Vagina (tissue), 2 donors: Measurements from ENCODE around the gene C11orf24. TPM values are rescaled to one million over a fixed set of nuclear protein-coding genes. Genes with fewer than 3 reads are reported as not detected.
"Not testable (repeated sequence)": the region's sequence is repeated elsewhere in the genome, so short reads cannot be mapped to it uniquely, and the experiment has no call there.

ENCODE experiments used
- DNase-seq, 2 donors: peaks; one replicate each; pipeline ENCODE4 v3.0.0-alpha.2; 2017; ENCODE audit errors: extremely low spot score in 2 of 2
- H3K27ac ChIP-seq: fragments of 200-600 bp; sonication (generic); one replicate; pipeline ENCODE4 v1.5.1; 2019
- H3K27me3 ChIP-seq: fragments of 200-600 bp; sonication (generic); one replicate; pipeline ENCODE4 v1.5.1; 2019
- H3K36me3 ChIP-seq, 2 donors: fragments of 200-600 bp; sonication (generic); one replicate each; pipeline ENCODE4 v1.5.1; 2017 to 2019
- H3K4me1 ChIP-seq: fragments of 200-600 bp; sonication (generic); one replicate; pipeline ENCODE4 v1.5.1; 2019
- H3K4me3 ChIP-seq, 2 donors: fragments of 200-600 bp; sonication (generic); 1 replicate in 1 of 2; 2 replicates in 1 of 2; pipeline ENCODE4 v1.5.1; 2016 to 2019
- H3K9me3 ChIP-seq: fragments of 200-600 bp; sonication (generic); one replicate; pipeline ENCODE4 v1.5.1; 2019
- CTCF ChIP-seq, 3 experiments: fragments of 450-650 bp in 2 of 3; fragments of 200-600 bp in 1 of 3; sonication (generic) in 1 of 3; IDR thresholded peaks; one replicate each; pipeline ENCODE4 v1.5.1; 2017 to 2019; ENCODE audit warnings: antibody characterized with exemption in 3 of 3, mild to moderate bottlenecking in 2 of 3, moderate library complexity in 2 of 3
- POLR2A ChIP-seq, 2 donors: fragments of 450-650 bp; IDR thresholded peaks; one replicate each; pipeline ENCODE4 v1.6.1; 2017; ENCODE audit warnings: antibody characterized with exemption in 2 of 2, mild to moderate bottlenecking in 2 of 2, moderate library complexity in 2 of 2
- POLR2AphosphoS5 ChIP-seq, 2 donors: sonication (generic); formaldehyde crosslinking; IDR thresholded peaks; one replicate each; pipeline ENCODE4 v1.9.0; 2017; ENCODE audit warnings: antibody characterized with exemption in 2 of 2, mild to moderate bottlenecking in 2 of 2, low read depth in 1 of 2; ENCODE audit not compliant: insufficient read depth in 1 of 2
- intact Hi-C: fragments of 100-400 bp; cut with DNase I; formaldehyde crosslinking; loops from one replicate; pipeline ENCODE4 v1.15.1; 2023
- total RNA-seq: library from RNA; depleted of rRNA; stranded (reverse); fragments of >200 nt; gene quantifications from one replicate; pipeline ENCODE4 v1.2.3, GENCODE V29; 2016

C11orf24 gene
- total RNA-seq, 1 donor from 2014 or later, result 38.1 TPM

- intact Hi-C loops, result loop anchor here (5.0 kb wide), 3 partner anchors 41 to 191 kb away; no protein-coding TSS in a partner anchor
- Histone ChIP-seq H3K27me3 (no peaks in the 10 kb centered on the region), H3K27ac (peak overlapping the region; percentile 73), H3K36me3 (peaks cover 0 to 10% of the 10 kb centered on the region in 2 donors), H3K4me1 (peaks cover 26% of the 10 kb centered on the region), H3K9me3 (no peaks in the 10 kb centered on the region), H3K4me3 (no peak overlapping the region)
- TF ChIP-seq POLR2A (IDR thresholded peaks at IDR 0.05), result no peak
- TF ChIP-seq POLR2AphosphoS5 (IDR thresholded peaks at IDR 0.05; ENCODE audit: insufficient read depth in 1 of 2, low read depth in 1 of 2), result peak in 1 of 2 donors; percentile 48
- no peak for DNase-seq
Measured at GRCh38 chr11:68256331-68256741, 15.4 kb downstream of the C11orf24 start.

GRCh38 chr11:68255526-68255925, 16.2 kb downstream of the C11orf24 start:
- H3K27ac ChIP-seq, result peak overlapping the region; percentile 73
- H3K9me3 ChIP-seq, result no peaks in the 10 kb centered on the region
- H3K4me1 ChIP-seq, result peaks cover 26% of the 10 kb centered on the region
- DNase-seq, result no peak
- peaks cover 0 to 2% of the 10 kb centered on the region in 2 donors for H3K36me3 ChIP-seq
- TF ChIP-seq POLR2A (IDR thresholded peaks at IDR 0.05) (no peak), POLR2AphosphoS5 (IDR thresholded peaks at IDR 0.05; ENCODE audit: insufficient read depth in 1 of 2, low read depth in 1 of 2) (no peak), CTCF (IDR thresholded peaks at IDR 0.05) (no peak)
- H3K27me3 ChIP-seq, result no peaks in the 10 kb centered on the region
- intact Hi-C loops, result loop anchor here (5.0 kb wide), 3 partner anchors 42 to 192 kb away; no protein-coding TSS in a partner anchor
- H3K4me3 ChIP-seq, result no peak overlapping the region

- TF ChIP-seq POLR2A (IDR thresholded peaks at IDR 0.05), result no peak
- H3K27me3 ChIP-seq, result no peaks in the 10 kb centered on the region
- H3K9me3 ChIP-seq, result no peaks in the 10 kb centered on the region
- H3K4me1 ChIP-seq, result peaks cover 26% of the 10 kb centered on the region
- no peak for DNase-seq
- no peak overlapping the region for H3K27ac ChIP-seq
- intact Hi-C loops, result no loop called here
- H3K4me3 ChIP-seq, result no peak overlapping the region
- H3K36me3 ChIP-seq, result no peaks in the 10 kb centered on the region
Measured at GRCh38 chr11:68254421-68254820, 17.4 kb downstream of the C11orf24 start.

- peaks cover 13% of the 10 kb centered on the region for H3K4me1 ChIP-seq
- TF ChIP-seq POLR2A (IDR thresholded peaks at IDR 0.05) (no peak), POLR2AphosphoS5 (IDR thresholded peaks at IDR 0.05; ENCODE audit: insufficient read depth in 1 of 2, low read depth in 1 of 2) (no peak), CTCF (IDR thresholded peaks at IDR 0.05) (no peak)
- no peak for DNase-seq
- intact Hi-C loops, result no loop called here
- H3K27ac ChIP-seq, result no peak overlapping the region
- no peak overlapping the region for H3K4me3 ChIP-seq
- H3K9me3 ChIP-seq, result no peaks in the 10 kb centered on the region
- no peaks in the 10 kb centered on the region for H3K27me3 ChIP-seq
- H3K36me3 ChIP-seq, result no peaks in the 10 kb centered on the region
Measured at GRCh38 chr11:68251765-68252164, 20.0 kb downstream of the C11orf24 start.

GRCh38 chr11:68244912-68245311, 26.9 kb downstream of the C11orf24 start:
- H3K4me1 ChIP-seq, H3K27me3 ChIP-seq, intact Hi-C loops, H3K4me3 ChIP-seq, H3K27ac ChIP-seq, DNase-seq, H3K36me3 ChIP-seq, H3K9me3 ChIP-seq: not testable (repeated sequence)

- H3K36me3 ChIP-seq, DNase-seq, H3K4me3 ChIP-seq, H3K4me1 ChIP-seq, H3K27me3 ChIP-seq, intact Hi-C loops, H3K27ac ChIP-seq, H3K9me3 ChIP-seq: not testable (repeated sequence)
Measured at GRCh38 chr11:68243847-68244246, 27.9 kb downstream of the C11orf24 start.

GRCh38 chr11:68242616-68243015, 29.2 kb downstream of the C11orf24 start:
- Histone ChIP-seq H3K27ac (no peak overlapping the region), H3K4me3 (no peak overlapping the region), H3K9me3 (no peaks in the 10 kb centered on the region), H3K27me3 (no peaks in the 10 kb centered on the region), H3K4me1 (no peaks in the 10 kb centered on the region), H3K36me3 (no peaks in the 10 kb centered on the region)
- no peak for TF ChIP-seq POLR2A (IDR thresholded peaks at IDR 0.05)
- no peak for TF ChIP-seq POLR2AphosphoS5 (IDR thresholded peaks at IDR 0.05; ENCODE audit: insufficient read depth in 1 of 2, low read depth in 1 of 2)
- no peak for DNase-seq
- intact Hi-C loops, result no loop called here

GRCh38 chr11:68231621-68232020, 40.2 kb downstream of the C11orf24 start:
- Histone ChIP-seq H3K4me3 (no peak overlapping the region), H3K36me3 (no peaks in the 10 kb centered on the region), H3K27ac (no peak overlapping the region), H3K9me3 (no peaks in the 10 kb centered on the region), H3K27me3 (no peaks in the 10 kb centered on the region), H3K4me1 (no peaks in the 10 kb centered on the region)
- no peak for DNase-seq
- TF ChIP-seq POLR2AphosphoS5 (IDR thresholded peaks at IDR 0.05; ENCODE audit: insufficient read depth in 1 of 2, low read depth in 1 of 2) (no peak), CTCF (IDR thresholded peaks at IDR 0.05) (no peak), POLR2A (IDR thresholded peaks at IDR 0.05) (no peak)
- intact Hi-C loops, result no loop called here
